Calu3 (cell line): Measurements from ENCODE around the gene TMX1. TPM values are rescaled to one million over a fixed set of nuclear protein-coding genes. Genes with fewer than 3 reads are reported as not detected.

ENCODE experiments used
- Bru-seq: library from RNA; stranded (reverse); fragments of 400-500 nt; gene quantifications from one replicate; lab custom pipeline; 2021; lab: Mats Ljungman, UMichigan
- BruChase-seq, 2 experiments: library from RNA; stranded (reverse); fragments of 400-500 nt; gene quantifications; one replicate each; lab custom pipeline; 2021; lab: Mats Ljungman, UMichigan
- BruUV-seq: library from RNA; stranded (reverse); fragments of 400-500 nt; replicated peaks from 2 replicates; lab custom pipeline; 2021; lab: Mats Ljungman, UMichigan
- CTCF ChIA-PET: fragments of 300-600 bp; sonication (Branson Sonifier 250); formaldehyde crosslinking; loops from one replicate; lab custom pipeline; 2022; ENCODE audit warnings: antibody characterized with exemption; lab: Charles Lee
- DNase-seq: peaks from one replicate; pipeline ENCODE4 v3.0.0; 2022
- H3K27ac Mint-ChIP-seq: one replicate; pipeline ENCODE4 v1.8.0; 2022; ENCODE audit warnings: mixed read lengths; ENCODE audit not compliant: unreplicated experiment
- H3K27me3 Mint-ChIP-seq: one replicate; pipeline ENCODE4 v1.8.0; 2022; ENCODE audit warnings: mixed read lengths; ENCODE audit not compliant: unreplicated experiment
- H3K36me3 Mint-ChIP-seq: one replicate; pipeline ENCODE4 v1.8.0; 2022; ENCODE audit warnings: mild to moderate bottlenecking, moderate library complexity, mixed read lengths; ENCODE audit not compliant: insufficient read depth, unreplicated experiment
- H3K4me1 Mint-ChIP-seq: one replicate; pipeline ENCODE4 v1.8.0; 2022; ENCODE audit warnings: mild to moderate bottlenecking, low read depth, mixed read lengths; ENCODE audit not compliant: unreplicated experiment
- H3K4me3 Mint-ChIP-seq: one replicate; pipeline ENCODE4 v1.8.0; 2022; ENCODE audit warnings: mild to moderate bottlenecking, low read depth, moderate library complexity, mixed read lengths; ENCODE audit not compliant: unreplicated experiment
- H3K9me3 Mint-ChIP-seq: one replicate; pipeline ENCODE4 v1.8.0; 2022; ENCODE audit warnings: low read depth, mixed read lengths; ENCODE audit not compliant: unreplicated experiment
- CTCF ChIP-seq: fragments of 200-600 bp; IDR thresholded peaks from one replicate; pipeline ENCODE4 v1.8.0; 2022; ENCODE audit warnings: antibody characterized with exemption; ENCODE audit not compliant: unreplicated experiment
- intact Hi-C: fragments of 100-400 bp; cut with micrococcal nuclease; formaldehyde crosslinking; loops from one replicate; pipeline ENCODE4 v1.10.0; 2022; ENCODE audit not compliant: unreplicated experiment
- long read RNA-seq: library from polyadenylated mRNA; stranded (forward); transcript quantifications from one replicate; pipeline ENCODE4 v2.0.0, GENCODE V29; 2022
- total RNA-seq: library from RNA; stranded (reverse); gene quantifications from 2 replicates; pipeline ENCODE4 v1.2.3, GENCODE V29; 2022

TMX1 gene
- total RNA-seq (53.8 and 56.3 TPM in 2 replicates), Bru-seq, nascent RNA (percentile 92 among the genes with signal in this experiment), BruChase-seq, experiment 1, labeled RNA remaining after a 6-hour chase (percentile 95 among the genes with signal in this experiment), BruChase-seq, experiment 2, labeled RNA remaining after a 2-hour chase (percentile 91 among the genes with signal in this experiment)
- long read RNA-seq, transcript TMX1-201 (8 exons, 3,995 nt): major isoform, 146 of 156 reads
- long read RNA-seq, partial matches to known transcripts: 2 of 156 reads
- long read RNA-seq, other reads (novel, unspliced or antisense): 8 of 156 reads

- H3K27me3 Mint-ChIP-seq: no peaks in the 10 kb centered on the region
- no peaks in the 10 kb centered on the region for H3K4me1 Mint-ChIP-seq
- peak; percentile 94 for DNase-seq
- intact Hi-C loops: no loop called here
- no peaks in the 10 kb centered on the region for H3K9me3 Mint-ChIP-seq
- CTCF ChIA-PET: interaction anchor here (0.6 to 0.7 kb wide), 3 partner anchors 22 to 511 kb away, joined by 3 to 5 read pairs (median 4); no protein-coding TSS in a partner anchor
- H3K36me3 Mint-ChIP-seq: no peaks in the 10 kb centered on the region
- no peak within 1 kb of the TSS for H3K4me3 Mint-ChIP-seq
- H3K27ac Mint-ChIP-seq: no peak within 1 kb of the TSS
- TF ChIP-seq CTCF: no peak
- BruUV-seq: no TSS peak
Measured at GRCh38 chr14:51239813-51240803, at the start of gene TMX1. TMX1 (plus strand) TSS chr14:51240247; CDS start chr14:51240293, 46 bp downstream.

GRCh38 chr14:51201890-51202289 is 38.2 kb upstream of the TMX1 start:
- no peak for TF ChIP-seq CTCF
- no peak for DNase-seq
- Mint-ChIP-seq H3K36me3 (no peaks in the 10 kb centered on the region), H3K27ac (no peak overlapping the region), H3K4me3 (no peak overlapping the region), H3K27me3 (peaks cover 32% of the 10 kb centered on the region), H3K9me3 (no peaks in the 10 kb centered on the region), H3K4me1 (no peaks in the 10 kb centered on the region)
- CTCF ChIA-PET: no interaction called here
- no TSS peak for BruUV-seq
- intact Hi-C loops: no loop called here

- Mint-ChIP-seq H3K4me1 (no peaks in the 10 kb centered on the region), H3K36me3 (no peaks in the 10 kb centered on the region), H3K9me3 (no peaks in the 10 kb centered on the region), H3K27ac (no peak overlapping the region), H3K27me3 (peaks cover 32% of the 10 kb centered on the region), H3K4me3 (no peak overlapping the region)
- no peak for DNase-seq
- TF ChIP-seq CTCF: no peak
- CTCF ChIA-PET: interaction anchor here (0.5 kb wide), 1 partner anchor 220 kb away, joined by 3 read pairs; no protein-coding TSS in a partner anchor
- intact Hi-C loops: no loop called here
- no TSS peak for BruUV-seq
Measured at GRCh38 chr14:51202914-51203665, 37.0 kb upstream of the TMX1 start.

GRCh38 chr14:51203881-51204280 is 36.2 kb upstream of the TMX1 start:
- no peak for DNase-seq
- CTCF ChIA-PET: no interaction called here
- no peaks in the 10 kb centered on the region for H3K36me3 Mint-ChIP-seq
- H3K4me3 Mint-ChIP-seq: no peak overlapping the region
- no peak for TF ChIP-seq CTCF
- H3K27ac Mint-ChIP-seq: no peak overlapping the region
- no peaks in the 10 kb centered on the region for H3K9me3 Mint-ChIP-seq
- intact Hi-C loops: no loop called here
- no TSS peak for BruUV-seq
- peaks cover 32% of the 10 kb centered on the region for H3K27me3 Mint-ChIP-seq
- H3K4me1 Mint-ChIP-seq: no peaks in the 10 kb centered on the region
